ENCODE data around the gene HES2.

- TF ChIP-seq RAD21 (conservative IDR thresholded peaks at IDR 0.05) (no peak), CTCF (IDR thresholded peaks at IDR 0.05; ENCODE audit: poor library complexity, severe bottlenecking) (no peak), TAF1 (IDR thresholded peaks at IDR 0.05; ENCODE audit: low read depth) (no peak), EZH2 (IDR thresholded peaks at IDR 0.05; ENCODE audit: borderline replicate concordance, insufficient read depth, low read length, poor library complexity, severe bottlenecking) (no peak), POLR2AphosphoS5 (IDR thresholded peaks at IDR 0.05) (no peak), SMC3 (conservative IDR thresholded peaks at IDR 0.05; ENCODE audit: poor library complexity) (no peak)
Measured at GRCh38 chr1:6412896-6413295, 6.8 kb downstream of the HES2 start.
